ENCODE results near the gene OVAAL. TPM values are rescaled to one million over a fixed set of nuclear protein-coding genes. Genes with fewer than 3 reads are reported as not detected.
A peak's percentile ranks its signal among the peaks of the same experiment; 100 is the strongest.

Gene OVAAL
- total and polyA plus RNA-seq, 9 of the 15 experiments (the other 6 are each of a cell fraction or from before 2014, with no cell fraction given): 0.04 to 0.18 (median 0.08) TPM; not detected in 4

DNA sequence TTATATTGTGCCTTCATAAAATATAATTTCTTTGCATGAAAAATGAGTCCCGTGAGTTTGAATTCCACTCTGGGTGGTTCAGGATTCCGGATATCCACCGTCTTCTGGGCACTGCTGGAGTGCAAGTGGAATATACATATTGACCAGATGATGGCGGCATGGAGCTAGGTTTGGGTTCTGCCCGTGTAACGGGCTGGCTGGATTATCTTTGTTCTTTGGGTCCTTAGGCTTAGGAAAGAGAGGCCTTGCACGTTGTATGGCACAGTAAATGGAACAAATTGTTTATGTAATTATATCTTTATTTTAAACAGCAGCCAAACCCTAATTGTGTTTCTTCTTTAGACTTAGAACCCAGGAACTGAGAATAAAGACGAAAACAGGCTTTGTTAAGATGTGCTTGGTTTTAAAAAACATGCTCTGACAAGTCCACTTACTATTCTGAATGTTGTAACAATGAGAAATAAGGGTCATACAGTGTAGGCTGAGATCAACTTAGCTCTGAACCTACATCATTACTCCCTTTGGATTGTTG is 42.8 kb upstream of the OVAAL start (continued):
- TF ChIP-seq, protein P1, sequence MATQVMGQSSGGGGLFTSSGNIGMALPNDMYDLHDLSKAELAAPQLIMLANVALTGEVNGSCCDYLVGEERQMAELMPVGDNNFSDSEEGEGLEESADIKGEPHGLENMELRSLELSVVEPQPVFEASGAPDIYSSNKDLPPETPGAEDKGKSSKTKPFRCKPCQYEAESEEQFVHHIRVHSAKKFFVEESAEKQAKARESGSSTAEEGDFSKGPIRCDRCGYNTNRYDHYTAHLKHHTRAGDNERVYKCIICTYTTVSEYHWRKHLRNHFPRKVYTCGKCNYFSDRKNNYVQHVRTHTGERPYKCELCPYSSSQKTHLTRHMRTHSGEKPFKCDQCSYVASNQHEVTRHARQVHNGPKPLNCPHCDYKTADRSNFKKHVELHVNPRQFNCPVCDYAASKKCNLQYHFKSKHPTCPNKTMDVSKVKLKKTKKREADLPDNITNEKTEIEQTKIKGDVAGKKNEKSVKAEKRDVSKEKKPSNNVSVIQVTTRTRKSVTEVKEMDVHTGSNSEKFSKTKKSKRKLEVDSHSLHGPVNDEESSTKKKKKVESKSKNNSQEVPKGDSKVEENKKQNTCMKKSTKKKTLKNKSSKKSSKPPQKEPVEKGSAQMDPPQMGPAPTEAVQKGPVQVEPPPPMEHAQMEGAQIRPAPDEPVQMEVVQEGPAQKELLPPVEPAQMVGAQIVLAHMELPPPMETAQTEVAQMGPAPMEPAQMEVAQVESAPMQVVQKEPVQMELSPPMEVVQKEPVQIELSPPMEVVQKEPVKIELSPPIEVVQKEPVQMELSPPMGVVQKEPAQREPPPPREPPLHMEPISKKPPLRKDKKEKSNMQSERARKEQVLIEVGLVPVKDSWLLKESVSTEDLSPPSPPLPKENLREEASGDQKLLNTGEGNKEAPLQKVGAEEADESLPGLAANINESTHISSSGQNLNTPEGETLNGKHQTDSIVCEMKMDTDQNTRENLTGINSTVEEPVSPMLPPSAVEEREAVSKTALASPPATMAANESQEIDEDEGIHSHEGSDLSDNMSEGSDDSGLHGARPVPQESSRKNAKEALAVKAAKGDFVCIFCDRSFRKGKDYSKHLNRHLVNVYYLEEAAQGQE (IDR thresholded peaks at IDR 0.05; ENCODE audit: borderline replicate concordance): peak; percentile 88
- TF ChIP-seq, protein P1 (CRISPR knock-in tag; IDR thresholded peaks at IDR 0.05; ENCODE audit: low read depth): no peak
- no peak for TF ChIP-seq BRF1 (IDR thresholded peaks at IDR 0.05; ENCODE audit: borderline replicate concordance, extremely low read depth, insufficient read length)
- peak; percentile 36; the same call in 1 of the 2 replicates for TF ChIP-seq SMARCA4 (IDR thresholded peaks at IDR 0.05)
